Measurements from ENCODE around the gene NDFIP1.

GRCh38 chr5:142110988-142111687, 2.6 kb downstream of the NDFIP1 start:
- no peak for TF ChIP-seq POLR2AphosphoS5 (IDR thresholded peaks at IDR 0.05; ENCODE audit: low read length)
- TF ChIP-seq NFIC (IDR thresholded peaks at IDR 0.05; ENCODE audit: low read depth, low read length), result no peak
- no peak for TF ChIP-seq TAF1 (IDR thresholded peaks at IDR 0.05; ENCODE audit: borderline replicate concordance, low read depth, low read length)
- no peak for TF ChIP-seq ZZZ3 (IDR thresholded peaks at IDR 0.05; ENCODE audit: control insufficient read depth, insufficient read length, low read depth)
- no peak for TF ChIP-seq ZBTB33 (IDR thresholded peaks at IDR 0.05)
- TF ChIP-seq USF2 (IDR thresholded peaks at IDR 0.05; ENCODE audit: borderline replicate concordance, low read depth, low read length), result no peak
- no peak for TF ChIP-seq SIN3A (IDR thresholded peaks at IDR 0.05; ENCODE audit: low read depth, low read length)
- TF ChIP-seq CTCF (IDR thresholded peaks at IDR 0.05 in 2 of 3, conservative IDR thresholded peaks at IDR 0.05 in 1 of 3; ENCODE audit: control insufficient read depth in 2 of 3, extremely low read depth in 1 of 3, insufficient read depth in 1 of 3, low read depth in 3 of 3, low read length in 3 of 3), result no peak

All from GM12878 (cell line).